ENCODE measurements around the gene AP1G1.

AP1G1 gene

GRCh38 chr16:71707199-71707598 is 101.4 kb downstream of the AP1G1 start:
- no peak for DNase-seq (ENCODE audit: extremely low spot score)
- TF ChIP-seq, protein P1, sequence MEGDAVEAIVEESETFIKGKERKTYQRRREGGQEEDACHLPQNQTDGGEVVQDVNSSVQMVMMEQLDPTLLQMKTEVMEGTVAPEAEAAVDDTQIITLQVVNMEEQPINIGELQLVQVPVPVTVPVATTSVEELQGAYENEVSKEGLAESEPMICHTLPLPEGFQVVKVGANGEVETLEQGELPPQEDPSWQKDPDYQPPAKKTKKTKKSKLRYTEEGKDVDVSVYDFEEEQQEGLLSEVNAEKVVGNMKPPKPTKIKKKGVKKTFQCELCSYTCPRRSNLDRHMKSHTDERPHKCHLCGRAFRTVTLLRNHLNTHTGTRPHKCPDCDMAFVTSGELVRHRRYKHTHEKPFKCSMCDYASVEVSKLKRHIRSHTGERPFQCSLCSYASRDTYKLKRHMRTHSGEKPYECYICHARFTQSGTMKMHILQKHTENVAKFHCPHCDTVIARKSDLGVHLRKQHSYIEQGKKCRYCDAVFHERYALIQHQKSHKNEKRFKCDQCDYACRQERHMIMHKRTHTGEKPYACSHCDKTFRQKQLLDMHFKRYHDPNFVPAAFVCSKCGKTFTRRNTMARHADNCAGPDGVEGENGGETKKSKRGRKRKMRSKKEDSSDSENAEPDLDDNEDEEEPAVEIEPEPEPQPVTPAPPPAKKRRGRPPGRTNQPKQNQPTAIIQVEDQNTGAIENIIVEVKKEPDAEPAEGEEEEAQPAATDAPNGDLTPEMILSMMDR (IDR thresholded peaks at IDR 0.05; ENCODE audit: control extremely low read depth, extremely low read depth, low read depth, missing control alignments): no peak
- ChIA-PET CTCF (interaction anchor here (0.9 kb wide), 1 partner anchor 36 kb away, joined by 3 read pairs; no protein-coding TSS in a partner anchor), POLR2A (no interaction called here)

GRCh38 chr16:71706046-71706445 is 102.6 kb downstream of the AP1G1 start:
- ChIA-PET POLR2A (no interaction called here), CTCF (no interaction called here)
- DNase-seq (ENCODE audit: extremely low spot score): no peak
- TF ChIP-seq, protein P1 (IDR thresholded peaks at IDR 0.05; ENCODE audit: control extremely low read depth, extremely low read depth, low read depth, missing control alignments): no peak

GRCh38 chr16:71703333-71703732 is 105.3 kb downstream of the AP1G1 start:
- TF ChIP-seq, protein P1 (IDR thresholded peaks at IDR 0.05; ENCODE audit: control extremely low read depth, extremely low read depth, low read depth, missing control alignments): no peak
- POLR2A ChIA-PET: no interaction called here
- DNase-seq (ENCODE audit: extremely low spot score): no peak
- CTCF ChIA-PET: no interaction called here

DNA sequence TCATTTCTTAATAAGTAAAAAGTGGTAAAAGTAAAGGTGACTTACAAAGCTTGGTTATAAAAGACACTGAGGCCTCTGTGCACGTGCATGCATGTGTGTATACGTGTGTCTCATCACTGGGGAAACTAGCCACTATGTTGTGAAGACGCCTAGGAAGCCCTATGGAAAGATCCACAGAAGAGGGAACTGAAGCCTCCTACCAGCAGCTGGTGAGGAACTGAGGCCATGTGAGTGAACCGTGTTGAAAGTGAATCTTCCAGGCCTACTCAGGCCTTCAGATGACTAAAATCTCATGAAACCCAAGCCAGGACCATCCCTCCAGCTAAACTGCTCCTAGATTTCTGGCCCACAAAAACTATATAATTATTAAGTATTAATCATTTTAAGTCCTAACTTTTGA is 107.8 kb downstream of the AP1G1 start:
- ChIA-PET POLR2A (no interaction called here), CTCF (no interaction called here)
- TF ChIP-seq, protein P1 (IDR thresholded peaks at IDR 0.05; ENCODE audit: control extremely low read depth, extremely low read depth, low read depth, missing control alignments): no peak
- no peak for DNase-seq (ENCODE audit: extremely low spot score)

DNA sequence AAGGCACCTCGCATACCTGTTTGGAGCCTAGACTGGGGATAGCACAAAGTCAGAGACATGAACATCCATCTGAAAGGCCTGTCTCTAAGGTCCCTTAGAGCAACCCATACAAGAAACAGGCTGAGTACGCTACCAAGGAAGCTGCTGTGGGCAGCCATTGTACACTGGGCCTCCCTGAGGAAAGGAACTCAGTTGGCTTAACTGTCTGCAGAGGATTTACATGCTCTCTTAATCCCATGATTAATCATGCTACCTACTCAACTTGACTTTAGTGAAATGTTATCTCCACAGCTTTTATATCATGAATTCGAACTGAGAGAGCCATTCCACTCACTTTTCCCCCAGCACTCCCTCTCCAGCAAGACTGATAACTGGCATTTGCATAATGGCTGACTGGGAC is 110.1 kb downstream of the AP1G1 start:
- TF ChIP-seq, protein P1 (IDR thresholded peaks at IDR 0.05; ENCODE audit: control extremely low read depth, extremely low read depth, low read depth, missing control alignments): no peak
- POLR2A ChIA-PET: no interaction called here

GRCh38 chr16:71693164-71693563 is 115.5 kb downstream of the AP1G1 start:
- ChIA-PET POLR2A (no interaction called here), CTCF (interaction anchor here (1.2 kb wide), 1 partner anchor 37 kb away, joined by 4 read pairs; no protein-coding TSS in a partner anchor)
- TF ChIP-seq, protein P1 (IDR thresholded peaks at IDR 0.05; ENCODE audit: control extremely low read depth, extremely low read depth, low read depth, missing control alignments): no peak
- DNase-seq (ENCODE audit: extremely low spot score): peak; percentile 28

More for the DNA sequence above, 110.1 kb downstream of the AP1G1 start:
- CTCF ChIA-PET: no interaction called here
- no peak for DNase-seq (ENCODE audit: extremely low spot score)

GRCh38 chr16:71689901-71690300 is 118.7 kb downstream of the AP1G1 start:
- CTCF ChIA-PET: interaction anchor here (0.6 to 1.2 kb wide), 2 partner anchors 10 to 20 kb away, joined by 3 read pairs; no protein-coding TSS in a partner anchor
- POLR2A ChIA-PET: no interaction called here
- TF ChIP-seq, protein P1 (IDR thresholded peaks at IDR 0.05; ENCODE audit: control extremely low read depth, extremely low read depth, low read depth, missing control alignments): no peak
- no peak for DNase-seq (ENCODE audit: extremely low spot score)

Data from GM10248 (cell line).